Upper lobe of left lung (tissue), 6 donors: ENCODE data around the gene SIGLEC9. TPM values are rescaled to one million over a fixed set of nuclear protein-coding genes. Genes with fewer than 3 reads are reported as not detected.
A peak's percentile ranks its signal among the peaks of the same experiment; 100 is the strongest.

Source experiments
- ATAC-seq, 2 donors: fragments of 200-7000 bp; cut with Tn5 transposase; one replicate each; pipeline ENCODE4 v1.9.1; 2022; ENCODE audit warnings: mild to moderate bottlenecking in 2 of 2, moderate library complexity in 2 of 2; ENCODE audit not compliant: low FRiP score in 2 of 2
- DNase-seq, 2 donors: peaks; one replicate each; pipeline ENCODE4 v3.0.0-alpha.2; 2019 to 2020
- H3K27ac ChIP-seq, 4 donors: fragments of 200-600 bp; sonication (generic); one replicate each; pipeline ENCODE4 v1.5.1; 2016 to 2019
- H3K27me3 ChIP-seq, 4 donors: fragments of 200-600 bp; sonication (generic); one replicate each; pipeline ENCODE4 v1.5.1; 2017 to 2019
- H3K36me3 ChIP-seq, 4 donors: fragments of 200-600 bp; sonication (generic); one replicate each; pipeline ENCODE4 v1.5.1; 2016 to 2019
- H3K4me1 ChIP-seq, 4 donors: fragments of 200-600 bp; sonication (generic); one replicate each; pipeline ENCODE4 v1.5.1; 2018 to 2019
- H3K4me3 ChIP-seq, 4 donors: fragments of 200-600 bp; sonication (generic); one replicate each; pipeline ENCODE4 v1.5.1; 2017 to 2019; ENCODE audit warnings: mild to moderate bottlenecking in 2 of 4, moderate library complexity in 1 of 4
- H3K9me3 ChIP-seq, 4 donors: fragments of 200-600 bp; sonication (generic); one replicate each; pipeline ENCODE4 v1.5.1; 2018 to 2019
- CTCF ChIP-seq, 6 experiments: fragments of 450-650 bp in 4 of 6; fragments of 200-600 bp in 2 of 6; sonication (generic) in 2 of 6; IDR thresholded peaks; one replicate each; pipeline ENCODE4 v1.5.1; 2016 to 2019; ENCODE audit warnings: antibody characterized with exemption in 6 of 6
- EP300 ChIP-seq, 4 donors: sonication (generic); formaldehyde crosslinking; IDR thresholded peaks; one replicate each; pipeline ENCODE4 v1.5.1; 2017; ENCODE audit warnings: antibody characterized with exemption in 4 of 4, control low read depth in 2 of 4
- POLR2A ChIP-seq, 4 donors: fragments of 450-650 bp; IDR thresholded peaks; one replicate each; pipeline ENCODE4 v1.5.1; 2016 to 2017; ENCODE audit warnings: antibody characterized with exemption in 4 of 4, mild to moderate bottlenecking in 2 of 4
- POLR2AphosphoS5 ChIP-seq, 2 donors: sonication (generic); formaldehyde crosslinking; IDR thresholded peaks; one replicate each; pipeline ENCODE4 v1.5.1; 2017; ENCODE audit warnings: antibody characterized with exemption in 2 of 2
- WGBS, 2 donors: methylation state at CpG; one replicate each; pipeline ENCODE4 v1.1.5; 2017 to 2018; 5-methylcytosine and 5-hydroxymethylcytosine counted together
- total RNA-seq, 6 donors: library from RNA; depleted of rRNA in 4 of 6; stranded (reverse); fragments of >200 nt in 4 of 6; gene quantifications; one replicate each; pipeline versions ENCODE4 v1.1.0 to v1.2.1, GENCODE V29; 2016 to 2021
- donor health status: DM: no; HTN: no; CAD: no; lungs with moderate emphysema.
- donor health status: DM: no; HTN: yes; CAD: no; lungs with severe emphysema.

The SIGLEC9 gene
- total RNA-seq, 6 donors from 2014 or later: 6.8 to 47.1 (median 24.6) TPM

GRCh38 chr19:51079481-51080110 is 45.1 kb upstream of the SIGLEC9 start:
- no peaks in the 10 kb centered on the region for H3K36me3 ChIP-seq
- no peak overlapping the region for H3K27ac ChIP-seq
- TF ChIP-seq POLR2AphosphoS5 (IDR thresholded peaks at IDR 0.05): no peak
- TF ChIP-seq CTCF (IDR thresholded peaks at IDR 0.05): no peak
- no peak for TF ChIP-seq POLR2A (IDR thresholded peaks at IDR 0.05)
- TF ChIP-seq EP300 (IDR thresholded peaks at IDR 0.05): no peak
- H3K9me3 ChIP-seq: peaks cover 0 to 3% (median 0%) of the 10 kb centered on the region in 4 donors
- peak in 1 of 2 donors; percentile 73 for DNase-seq
- H3K27me3 ChIP-seq: no peaks in the 10 kb centered on the region
- peak in 1 of 2 donors; percentile 13 for ATAC-seq
- WGBS, 2 donors: 84 to 85% methylated on average over 7 to 27 of the region's 27 CpGs
- no peaks in the 10 kb centered on the region for H3K4me1 ChIP-seq
- H3K4me3 ChIP-seq: no peak overlapping the region

- ATAC-seq (no peak), DNase-seq (no peak)
- H3K36me3 ChIP-seq: no peaks in the 10 kb centered on the region
- TF ChIP-seq POLR2A (IDR thresholded peaks at IDR 0.05): no peak
- no peak overlapping the region for H3K4me3 ChIP-seq
- H3K4me1 ChIP-seq: no peaks in the 10 kb centered on the region
- no peak overlapping the region for H3K27ac ChIP-seq
- H3K9me3 ChIP-seq: no peaks in the 10 kb centered on the region
- 87 to 89% methylated on average over 14 of the region's 14 CpGs for WGBS, 2 donors
- no peaks in the 10 kb centered on the region for H3K27me3 ChIP-seq
Observed at GRCh38 chr19:51081476-51081875, 43.2 kb upstream of the SIGLEC9 start.

- no peaks in the 10 kb centered on the region for H3K4me1 ChIP-seq
- no peak within 1 kb of the TSS for H3K4me3 ChIP-seq
- DNase-seq (no peak), ATAC-seq (no peak)
- H3K9me3 ChIP-seq: no peaks in the 10 kb centered on the region
- H3K27me3 ChIP-seq: no peaks in the 10 kb centered on the region
- WGBS, 2 donors: 33 to 37% methylated on average over 7 of the region's 7 CpGs
- no peaks in the 10 kb centered on the region for H3K36me3 ChIP-seq
- no peak for TF ChIP-seq CTCF (IDR thresholded peaks at IDR 0.05)
- TF ChIP-seq POLR2AphosphoS5 (IDR thresholded peaks at IDR 0.05): no peak
- no peak for TF ChIP-seq EP300 (IDR thresholded peaks at IDR 0.05)
- no peak for TF ChIP-seq POLR2A (IDR thresholded peaks at IDR 0.05)
- no peak within 1 kb of the TSS for H3K27ac ChIP-seq
Observed at GRCh38 chr19:51082611-51083010, 42.1 kb upstream of the SIGLEC9 start, which contains the start of gene KLK14. KLK14 (minus strand) TSS chr19:51082887; CDS start chr19:51082614, 273 bp downstream.

GRCh38 chr19:51083181-51083580 is 41.5 kb upstream of the SIGLEC9 start:
- no peaks in the 10 kb centered on the region for H3K36me3 ChIP-seq
- no peak for TF ChIP-seq CTCF (IDR thresholded peaks at IDR 0.05)
- no peak for TF ChIP-seq EP300 (IDR thresholded peaks at IDR 0.05)
- TF ChIP-seq POLR2A (IDR thresholded peaks at IDR 0.05): no peak
- no peak for TF ChIP-seq POLR2AphosphoS5 (IDR thresholded peaks at IDR 0.05)
- no peak overlapping the region for H3K27ac ChIP-seq
- no peaks in the 10 kb centered on the region for H3K9me3 ChIP-seq
- no peaks in the 10 kb centered on the region for H3K27me3 ChIP-seq
- WGBS, 2 donors: 35 to 44% methylated on average over 4 of the region's 4 CpGs
- no peak overlapping the region for H3K4me3 ChIP-seq
- ATAC-seq: no peak
- no peak for DNase-seq
- H3K4me1 ChIP-seq: no peaks in the 10 kb centered on the region

GRCh38 chr19:51083783-51084182 is 40.9 kb upstream of the SIGLEC9 start:
- Histone ChIP-seq H3K27me3 (no peaks in the 10 kb centered on the region), H3K36me3 (no peaks in the 10 kb centered on the region), H3K9me3 (no peaks in the 10 kb centered on the region), H3K27ac (no peak overlapping the region), H3K4me3 (no peak overlapping the region), H3K4me1 (no peaks in the 10 kb centered on the region)
- TF ChIP-seq CTCF (IDR thresholded peaks at IDR 0.05): no peak
- no peak for TF ChIP-seq EP300 (IDR thresholded peaks at IDR 0.05)
- TF ChIP-seq POLR2A (IDR thresholded peaks at IDR 0.05): no peak
- TF ChIP-seq POLR2AphosphoS5 (IDR thresholded peaks at IDR 0.05): no peak
- 69 to 77% methylated on average over 14 of the region's 14 CpGs for WGBS, 2 donors
- no peak for DNase-seq
- ATAC-seq: no peak
